NT2/D1 (cell line): ENCODE data around the gene ZNF430.

Experiments used
- DNase-seq: peaks from one replicate; pipeline ENCODE4 v3.0.0-alpha.2; 2011; ENCODE audit warnings: low read depth, low spot score
- H3K27me3 ChIP-seq: 2 replicates; pipeline ENCODE4 v1.6.0; 2011; ENCODE audit warnings: mild to moderate bottlenecking; ENCODE audit not compliant: insufficient read length, insufficient read depth
- H3K36me3 ChIP-seq: 2 replicates; pipeline ENCODE4 v1.6.1; 2011; ENCODE audit warnings: mild to moderate bottlenecking, low read length, mixed read lengths; ENCODE audit not compliant: insufficient read depth, insufficient read length
- H3K4me1 ChIP-seq: 2 replicates; pipeline ENCODE4 v1.5.1; 2011; ENCODE audit not compliant: insufficient read depth, insufficient read length
- H3K4me3 ChIP-seq: 2 replicates; pipeline ENCODE4 v1.5.1; 2011; ENCODE audit warnings: low read depth; ENCODE audit not compliant: insufficient read length
- H3K9ac ChIP-seq: 2 replicates; pipeline ENCODE4 v1.6.0; 2011; ENCODE audit warnings: low read depth; ENCODE audit not compliant: insufficient read length
- H3K9me3 ChIP-seq: 2 replicates; pipeline ENCODE4 v1.5.1; 2011; ENCODE audit warnings: mild to moderate bottlenecking, low read length; ENCODE audit not compliant: insufficient read depth
- SUZ12 ChIP-seq: IDR thresholded peaks from 2 replicates; pipeline ENCODE4 v1.6.1; 2011; ENCODE audit not compliant: insufficient read length, insufficient read depth; ENCODE audit errors: extremely low read depth
- YY1 ChIP-seq: IDR thresholded peaks from 2 replicates; pipeline ENCODE4 v1.6.1; 2011; ENCODE audit not compliant: insufficient read length, insufficient read depth
- ZNF274 ChIP-seq: IDR thresholded peaks from 2 replicates; pipeline ENCODE4 v1.6.1; 2011; ENCODE audit warnings: mild to moderate bottlenecking, low read depth, low read length

Gene ZNF430

GRCh38 chr19:21092109-21092508 lies 71.7 kb downstream of the ZNF430 start:
- Histone ChIP-seq H3K4me3 (no peak overlapping the region), H3K27me3 (no peaks in the 10 kb centered on the region), H3K36me3 (peaks cover 66% of the 10 kb centered on the region), H3K9me3 (no peaks in the 10 kb centered on the region), H3K4me1 (no peaks in the 10 kb centered on the region), H3K9ac (no peak overlapping the region)
- DNase-seq: no peak
- no peak for TF ChIP-seq SUZ12
- no peak for TF ChIP-seq YY1
- no peak for TF ChIP-seq ZNF274

- H3K9me3 ChIP-seq: no peaks in the 10 kb centered on the region
- H3K4me1 ChIP-seq: no peaks in the 10 kb centered on the region
- DNase-seq: no peak
- H3K4me3 ChIP-seq: no peak overlapping the region
- no peak overlapping the region for H3K9ac ChIP-seq
- TF ChIP-seq SUZ12 (no peak), YY1 (no peak), ZNF274 (no peak)
- H3K36me3 ChIP-seq: peaks cover 63% of the 10 kb centered on the region
- H3K27me3 ChIP-seq: no peaks in the 10 kb centered on the region
These were observed 74.0 kb downstream of the ZNF430 start for GRCh38 chr19:21094347-21095025.

- TF ChIP-seq YY1 (no peak), ZNF274 (no peak), SUZ12 (no peak)
- Histone ChIP-seq H3K36me3 (peaks cover 79% of the 10 kb centered on the region), H3K4me3 (no peak overlapping the region), H3K4me1 (no peaks in the 10 kb centered on the region), H3K9me3 (no peaks in the 10 kb centered on the region), H3K9ac (no peak overlapping the region), H3K27me3 (no peaks in the 10 kb centered on the region)
- DNase-seq: no peak
These were observed 77.8 kb downstream of the ZNF430 start for GRCh38 chr19:21098291-21098690.

- Histone ChIP-seq H3K9ac (no peak overlapping the region), H3K9me3 (no peaks in the 10 kb centered on the region), H3K4me3 (no peak overlapping the region), H3K4me1 (no peaks in the 10 kb centered on the region), H3K36me3 (peaks cover 78% of the 10 kb centered on the region), H3K27me3 (no peaks in the 10 kb centered on the region)
- TF ChIP-seq ZNF274: no peak
- DNase-seq: no peak
These were observed 81.2 kb downstream of the ZNF430 start for GRCh38 chr19:21101521-21102242.

- no peaks in the 10 kb centered on the region; the same call in none of the 2 replicates for H3K9me3 ChIP-seq
- DNase-seq: no peak
- TF ChIP-seq ZNF274: no peak
- no peak for TF ChIP-seq YY1
- no peak for TF ChIP-seq SUZ12
- H3K36me3 ChIP-seq: peaks cover 61% of the 10 kb centered on the region
- no peak overlapping the region for H3K4me3 ChIP-seq
- no peaks in the 10 kb centered on the region for H3K27me3 ChIP-seq
- no peaks in the 10 kb centered on the region for H3K4me1 ChIP-seq
- no peak overlapping the region for H3K9ac ChIP-seq
These were observed 88.7 kb downstream of the ZNF430 start for GRCh38 chr19:21109116-21109515.
